DMS 273 treated with DMSO at 0.1 percent for 48 hours (cell line): Measurements from ENCODE around the gene RAB29.
"Not testable (repeated sequence)": the region's sequence is repeated elsewhere in the genome, so short reads cannot be mapped to it uniquely, and the experiment has no call there.

Experiments used
- DNase-seq: peaks from one replicate; lab custom pipeline; 2025; lab: John Stamatoyannopoulos, UW

RAB29 gene

DNA sequence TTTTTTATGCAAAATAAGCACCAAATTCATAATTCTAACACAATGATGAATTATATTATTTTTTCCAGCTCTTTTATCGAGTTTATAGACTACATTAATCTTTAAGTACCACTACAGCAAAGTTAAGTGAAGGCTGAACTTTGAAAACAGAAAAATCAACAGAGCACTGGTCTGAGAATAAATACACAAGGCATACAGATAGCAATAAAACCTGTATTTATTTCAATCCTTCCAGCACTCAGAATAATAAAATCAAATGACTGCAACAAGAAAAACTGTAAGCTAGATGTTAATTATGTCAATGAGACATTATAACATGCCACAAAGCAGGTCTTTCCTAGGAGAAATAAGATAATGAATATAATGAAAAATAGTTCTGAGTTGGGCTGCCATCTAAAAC, 49.8 kb downstream of the RAB29 start:
- no peak for DNase-seq

DNA sequence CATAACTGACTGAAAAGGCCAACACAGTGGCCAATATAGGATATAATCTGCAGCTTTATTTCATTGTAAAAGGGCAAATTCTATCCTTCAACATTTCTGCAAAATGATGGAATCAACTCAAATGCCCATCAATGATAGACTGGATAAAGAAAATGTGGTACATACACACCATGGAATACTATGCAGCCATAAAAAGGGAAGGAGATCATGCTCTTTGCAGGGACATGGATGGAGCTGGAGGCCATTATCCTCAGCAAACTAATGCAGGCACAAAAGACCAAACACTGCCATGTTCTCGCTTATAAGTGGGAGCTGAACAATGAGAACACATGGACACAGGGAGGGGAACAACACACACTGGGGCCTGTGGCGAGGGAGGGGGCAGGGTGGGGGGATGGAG, 54.5 kb downstream of the RAB29 start:
- not testable (repeated sequence) for DNase-seq

DNA sequence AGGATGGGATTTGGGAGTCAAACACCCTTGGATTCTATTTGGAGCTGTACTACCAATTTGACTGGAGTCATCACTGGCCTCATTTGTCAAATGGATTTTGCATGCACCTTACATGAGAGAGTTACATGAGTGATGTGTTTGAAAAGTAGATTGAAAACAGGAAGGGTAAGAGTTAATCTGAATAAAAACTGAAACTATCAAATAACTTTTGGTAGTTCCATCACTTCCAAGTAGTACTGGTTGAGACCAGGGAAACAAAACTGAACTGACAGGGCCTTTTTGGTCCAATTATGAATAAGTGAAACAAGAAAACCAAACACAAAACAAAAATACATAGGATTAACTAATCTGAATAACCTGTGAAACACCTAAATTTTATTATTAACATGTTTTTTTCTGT, 55.5 kb downstream of the RAB29 start:
- no peak for DNase-seq

DNA sequence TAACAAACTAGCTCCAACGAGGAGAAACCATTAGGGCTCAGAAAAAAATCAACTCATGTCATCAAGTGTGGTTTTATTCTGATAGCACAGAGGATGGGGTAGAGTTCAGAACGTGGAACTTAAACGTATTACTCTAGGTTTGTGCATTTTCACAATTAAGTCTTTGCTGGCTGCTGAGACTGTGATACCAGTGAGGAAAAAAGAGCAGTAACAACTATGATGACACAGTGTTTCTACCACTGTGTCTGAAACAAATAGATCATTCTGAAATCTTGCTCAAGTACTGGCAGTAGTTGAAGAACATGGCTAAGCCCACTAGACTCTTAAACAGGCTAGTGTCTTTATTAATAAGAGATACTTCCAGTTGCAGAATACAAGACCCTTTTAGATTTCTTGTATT, 56.3 kb downstream of the RAB29 start:
- no peak for DNase-seq
